SK-N-SH treated with all-trans-retinoic acid at 6 μM for 48 hours (cell line): Measurements from ENCODE around the gene PRCC.

Experiments
- ATAC-seq: fragments of 200-7000 bp; cut with Tn5 transposase; 3 replicates; pipeline ENCODE4 v1.9.1; 2020; ENCODE audit warnings: mild to moderate bottlenecking, moderate library complexity
- ARNTL ChIP-seq: fragments of 450-650 bp; formaldehyde crosslinking; IDR thresholded peaks from 2 replicates; pipeline ENCODE4 v1.5.0; 2020; ENCODE audit warnings: low read depth, mild to moderate bottlenecking, moderate library complexity, borderline replicate concordance
- BACH2 ChIP-seq: fragments of 250-450 bp; sonication (Bioruptor Pico); IDR thresholded peaks from 2 replicates; pipeline ENCODE4 v1.9.0; 2021; ENCODE audit warnings: mild to moderate bottlenecking, borderline replicate concordance
- ESRRG ChIP-seq: fragments of 250-450 bp; sonication (Bioruptor Pico); IDR thresholded peaks from 2 replicates; pipeline ENCODE4 v1.6.1; 2021; ENCODE audit warnings: mild to moderate bottlenecking
- GLIS3 ChIP-seq: fragments of 250-450 bp; sonication (Bioruptor Pico); IDR thresholded peaks from 2 replicates; pipeline ENCODE4 v1.5.0; 2020; ENCODE audit warnings: mild to moderate bottlenecking, moderate library complexity
- OSR1 ChIP-seq: fragments of 250-450 bp; sonication (Bioruptor Pico); IDR thresholded peaks from 2 replicates; pipeline ENCODE4 v1.8.0; 2022; ENCODE audit warnings: moderate library complexity, mild to moderate bottlenecking, inconsistent platforms
- PPARA ChIP-seq: fragments of 250-450 bp; sonication (Bioruptor Pico); IDR thresholded peaks from 2 replicates; pipeline ENCODE4 v1.5.0; 2020; ENCODE audit warnings: mild to moderate bottlenecking, borderline replicate concordance
- RARB ChIP-seq: fragments of 250-450 bp; sonication (Bioruptor Pico); IDR thresholded peaks from 2 replicates; pipeline ENCODE4 v1.8.0; 2021; ENCODE audit warnings: mild to moderate bottlenecking, moderate library complexity
- TCF4 ChIP-seq: fragments of 250-450 bp; sonication (Bioruptor Pico); IDR thresholded peaks from 2 replicates; pipeline ENCODE4 v1.8.0; 2021; ENCODE audit warnings: mild to moderate bottlenecking, moderate library complexity, borderline replicate concordance
- TOX ChIP-seq: fragments of 250-450 bp; sonication (Bioruptor Pico); IDR thresholded peaks from 2 replicates; pipeline ENCODE4 v1.8.0; 2021; ENCODE audit warnings: mild to moderate bottlenecking, moderate library complexity, borderline replicate concordance
- ZC3H10 ChIP-seq: fragments of 250-450 bp; sonication (Bioruptor Pico); IDR thresholded peaks from 2 replicates; pipeline ENCODE4 v1.5.1; 2021; ENCODE audit warnings: mild to moderate bottlenecking, moderate library complexity
- ZFP3 ChIP-seq: fragments of 250-450 bp; sonication (Bioruptor Pico); IDR thresholded peaks from 2 replicates; pipeline ENCODE4 v1.5.0; 2020; ENCODE audit warnings: mild to moderate bottlenecking, moderate library complexity
- ZFP30 ChIP-seq: fragments of 450-650 bp; formaldehyde crosslinking; IDR thresholded peaks from 2 replicates; pipeline ENCODE4 v1.5.0; 2022; ENCODE audit warnings: mild to moderate bottlenecking, moderate library complexity
- ZNF565 ChIP-seq: fragments of 450-650 bp; formaldehyde crosslinking; conservative IDR thresholded peaks from 2 replicates; pipeline ENCODE4 v1.5.0; 2020; ENCODE audit warnings: low read depth, mild to moderate bottlenecking, moderate library complexity
- ZNF70 ChIP-seq: fragments of 450-650 bp; formaldehyde crosslinking; IDR thresholded peaks from 2 replicates; pipeline ENCODE4 v1.5.0; 2020; ENCODE audit warnings: mild to moderate bottlenecking, moderate library complexity
- ZNF8 ChIP-seq: fragments of 450-650 bp; formaldehyde crosslinking; IDR thresholded peaks from 2 replicates; pipeline ENCODE4 v1.5.0; 2020; ENCODE audit warnings: mild to moderate bottlenecking, moderate library complexity
- TF ChIP-seq, protein P1 (sequence below): fragments of 250-450 bp; sonication (Bioruptor Pico); IDR thresholded peaks from 2 replicates; pipeline ENCODE4 v1.8.0; 2021; ENCODE audit warnings: low read depth, mild to moderate bottlenecking, moderate library complexity, borderline replicate concordance
- TF ChIP-seq, protein P2 (sequence below): fragments of 250-450 bp; sonication (Bioruptor Pico); IDR thresholded peaks from 2 replicates; pipeline ENCODE4 v1.5.0; 2020; ENCODE audit warnings: mild to moderate bottlenecking, moderate library complexity
- TF ChIP-seq, protein P3 (sequence below): fragments of 250-450 bp; sonication (Bioruptor Pico); IDR thresholded peaks from 2 replicates; pipeline ENCODE4 v1.8.0; 2020; ENCODE audit warnings: mild to moderate bottlenecking, moderate library complexity, borderline replicate concordance
- TF ChIP-seq, protein P4 (sequence below): fragments of 250-450 bp; sonication (Bioruptor Pico); IDR thresholded peaks from 2 replicates; pipeline ENCODE4 v1.5.1; 2020; ENCODE audit warnings: low read depth, mild to moderate bottlenecking, moderate library complexity
- TF ChIP-seq, protein P5 (sequence below): fragments of 250-450 bp; sonication (Bioruptor Pico); IDR thresholded peaks from 2 replicates; pipeline ENCODE4 v1.5.1; 2021; ENCODE audit warnings: mild to moderate bottlenecking, moderate library complexity

PRCC gene

DNA sequence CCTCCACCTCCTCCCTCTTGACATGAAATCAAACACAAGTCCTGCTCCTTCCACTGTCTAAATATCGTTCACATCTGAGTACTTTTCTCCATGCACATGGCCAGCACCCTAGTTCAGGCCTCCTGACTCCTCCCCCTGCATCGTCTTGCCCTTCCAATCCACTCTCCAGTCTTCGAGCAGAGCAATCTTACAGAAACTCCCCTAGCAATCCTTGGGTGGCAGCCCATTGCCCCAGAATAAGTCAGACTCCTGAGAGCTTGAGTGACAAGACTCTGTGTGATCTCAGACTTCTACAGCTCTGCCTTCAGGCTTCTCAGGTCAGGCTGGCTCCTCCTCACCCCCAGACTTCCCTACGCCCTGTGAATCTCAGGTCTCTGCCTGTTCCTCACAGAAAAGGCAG is 43.8 kb downstream of the PRCC start:
- TF ChIP-seq ZNF565 (CRISPR knock-in tag) (no peak), TOX (CRISPR knock-in tag) (no peak), ESRRG (no peak), PPARA (CRISPR knock-in tag) (no peak), ZNF8 (CRISPR knock-in tag) (no peak), TCF4 (no peak), RARB (CRISPR knock-in tag) (no peak), ZFP3 (CRISPR knock-in tag) (no peak), ZFP30 (CRISPR knock-in tag) (no peak), ZC3H10 (CRISPR knock-in tag) (no peak), ZNF70 (CRISPR knock-in tag) (no peak), GLIS3 (CRISPR knock-in tag) (no peak)
- TF ChIP-seq, protein P1, sequence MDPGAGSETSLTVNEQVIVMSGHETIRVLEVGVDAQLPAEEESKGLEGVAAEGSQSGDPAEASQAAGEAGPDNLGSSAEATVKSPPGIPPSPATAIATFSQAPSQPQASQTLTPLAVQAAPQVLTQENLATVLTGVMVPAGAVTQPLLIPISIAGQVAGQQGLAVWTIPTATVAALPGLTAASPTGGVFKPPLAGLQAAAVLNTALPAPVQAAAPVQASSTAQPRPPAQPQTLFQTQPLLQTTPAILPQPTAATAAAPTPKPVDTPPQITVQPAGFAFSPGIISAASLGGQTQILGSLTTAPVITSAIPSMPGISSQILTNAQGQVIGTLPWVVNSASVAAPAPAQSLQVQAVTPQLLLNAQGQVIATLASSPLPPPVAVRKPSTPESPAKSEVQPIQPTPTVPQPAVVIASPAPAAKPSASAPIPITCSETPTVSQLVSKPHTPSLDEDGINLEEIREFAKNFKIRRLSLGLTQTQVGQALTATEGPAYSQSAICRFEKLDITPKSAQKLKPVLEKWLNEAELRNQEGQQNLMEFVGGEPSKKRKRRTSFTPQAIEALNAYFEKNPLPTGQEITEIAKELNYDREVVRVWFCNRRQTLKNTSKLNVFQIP (CRISPR knock-in tag) = no peak
- TF ChIP-seq, protein P2, sequence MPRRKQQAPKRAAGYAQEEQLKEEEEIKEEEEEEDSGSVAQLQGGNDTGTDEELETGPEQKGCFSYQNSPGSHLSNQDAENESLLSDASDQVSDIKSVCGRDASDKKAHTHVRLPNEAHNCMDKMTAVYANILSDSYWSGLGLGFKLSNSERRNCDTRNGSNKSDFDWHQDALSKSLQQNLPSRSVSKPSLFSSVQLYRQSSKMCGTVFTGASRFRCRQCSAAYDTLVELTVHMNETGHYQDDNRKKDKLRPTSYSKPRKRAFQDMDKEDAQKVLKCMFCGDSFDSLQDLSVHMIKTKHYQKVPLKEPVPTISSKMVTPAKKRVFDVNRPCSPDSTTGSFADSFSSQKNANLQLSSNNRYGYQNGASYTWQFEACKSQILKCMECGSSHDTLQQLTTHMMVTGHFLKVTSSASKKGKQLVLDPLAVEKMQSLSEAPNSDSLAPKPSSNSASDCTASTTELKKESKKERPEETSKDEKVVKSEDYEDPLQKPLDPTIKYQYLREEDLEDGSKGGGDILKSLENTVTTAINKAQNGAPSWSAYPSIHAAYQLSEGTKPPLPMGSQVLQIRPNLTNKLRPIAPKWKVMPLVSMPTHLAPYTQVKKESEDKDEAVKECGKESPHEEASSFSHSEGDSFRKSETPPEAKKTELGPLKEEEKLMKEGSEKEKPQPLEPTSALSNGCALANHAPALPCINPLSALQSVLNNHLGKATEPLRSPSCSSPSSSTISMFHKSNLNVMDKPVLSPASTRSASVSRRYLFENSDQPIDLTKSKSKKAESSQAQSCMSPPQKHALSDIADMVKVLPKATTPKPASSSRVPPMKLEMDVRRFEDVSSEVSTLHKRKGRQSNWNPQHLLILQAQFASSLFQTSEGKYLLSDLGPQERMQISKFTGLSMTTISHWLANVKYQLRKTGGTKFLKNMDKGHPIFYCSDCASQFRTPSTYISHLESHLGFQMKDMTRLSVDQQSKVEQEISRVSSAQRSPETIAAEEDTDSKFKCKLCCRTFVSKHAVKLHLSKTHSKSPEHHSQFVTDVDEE = no peak
- TF ChIP-seq, protein P3, sequence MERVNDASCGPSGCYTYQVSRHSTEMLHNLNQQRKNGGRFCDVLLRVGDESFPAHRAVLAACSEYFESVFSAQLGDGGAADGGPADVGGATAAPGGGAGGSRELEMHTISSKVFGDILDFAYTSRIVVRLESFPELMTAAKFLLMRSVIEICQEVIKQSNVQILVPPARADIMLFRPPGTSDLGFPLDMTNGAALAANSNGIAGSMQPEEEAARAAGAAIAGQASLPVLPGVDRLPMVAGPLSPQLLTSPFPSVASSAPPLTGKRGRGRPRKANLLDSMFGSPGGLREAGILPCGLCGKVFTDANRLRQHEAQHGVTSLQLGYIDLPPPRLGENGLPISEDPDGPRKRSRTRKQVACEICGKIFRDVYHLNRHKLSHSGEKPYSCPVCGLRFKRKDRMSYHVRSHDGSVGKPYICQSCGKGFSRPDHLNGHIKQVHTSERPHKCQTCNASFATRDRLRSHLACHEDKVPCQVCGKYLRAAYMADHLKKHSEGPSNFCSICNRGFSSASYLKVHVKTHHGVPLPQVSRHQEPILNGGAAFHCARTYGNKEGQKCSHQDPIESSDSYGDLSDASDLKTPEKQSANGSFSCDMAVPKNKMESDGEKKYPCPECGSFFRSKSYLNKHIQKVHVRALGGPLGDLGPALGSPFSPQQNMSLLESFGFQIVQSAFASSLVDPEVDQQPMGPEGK (CRISPR knock-in tag) = no peak
- TF ChIP-seq, protein P4, sequence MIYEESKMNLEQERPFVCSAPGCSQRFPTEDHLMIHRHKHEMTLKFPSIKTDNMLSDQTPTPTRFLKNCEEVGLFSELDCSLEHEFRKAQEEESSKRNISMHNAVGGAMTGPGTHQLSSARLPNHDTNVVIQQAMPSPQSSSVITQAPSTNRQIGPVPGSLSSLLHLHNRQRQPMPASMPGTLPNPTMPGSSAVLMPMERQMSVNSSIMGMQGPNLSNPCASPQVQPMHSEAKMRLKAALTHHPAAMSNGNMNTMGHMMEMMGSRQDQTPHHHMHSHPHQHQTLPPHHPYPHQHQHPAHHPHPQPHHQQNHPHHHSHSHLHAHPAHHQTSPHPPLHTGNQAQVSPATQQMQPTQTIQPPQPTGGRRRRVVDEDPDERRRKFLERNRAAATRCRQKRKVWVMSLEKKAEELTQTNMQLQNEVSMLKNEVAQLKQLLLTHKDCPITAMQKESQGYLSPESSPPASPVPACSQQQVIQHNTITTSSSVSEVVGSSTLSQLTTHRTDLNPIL (CRISPR knock-in tag) = no peak
- ATAC-seq = no peak

DNA sequence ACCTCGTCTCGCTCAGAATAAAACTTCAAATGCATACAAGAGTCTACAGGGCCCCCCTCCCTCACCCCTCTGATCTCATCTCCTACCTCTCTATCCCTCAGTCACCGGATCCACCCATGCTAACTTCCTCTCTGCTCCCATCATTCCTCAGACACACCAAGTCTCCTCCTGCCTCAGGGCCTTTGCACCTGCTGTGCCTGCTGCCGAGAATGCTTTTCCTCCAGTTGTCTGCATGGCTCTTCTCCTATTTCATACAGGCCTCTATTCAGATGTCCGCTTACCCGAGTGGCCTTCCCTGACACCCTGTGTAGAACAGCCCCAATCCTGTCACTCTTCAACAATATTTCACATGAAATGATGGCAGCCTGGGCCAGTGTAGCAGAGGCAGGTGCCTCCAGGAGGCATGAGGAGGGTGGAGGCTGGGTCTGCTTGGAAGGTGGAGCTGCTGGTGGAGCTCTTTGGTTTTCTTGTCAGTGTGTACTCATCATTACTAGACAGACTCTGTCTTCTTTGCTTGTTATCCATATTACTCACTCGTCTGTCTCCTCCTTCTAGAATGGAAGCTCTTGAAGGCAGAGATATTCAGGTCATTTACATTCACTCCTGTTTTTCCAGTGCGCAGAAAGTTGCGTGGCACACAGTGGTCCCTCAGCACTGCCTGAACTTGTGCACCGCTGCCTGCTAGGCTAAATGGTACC is 45.1 kb downstream of the PRCC start:
- TF ChIP-seq ZC3H10 (CRISPR knock-in tag) (no peak), BACH2 (CRISPR knock-in tag) (no peak), TCF4 (no peak), ARNTL (no peak), OSR1 (CRISPR knock-in tag) (no peak), GLIS3 (CRISPR knock-in tag) (no peak), PPARA (CRISPR knock-in tag) (no peak), ZFP3 (CRISPR knock-in tag) (no peak)
- TF ChIP-seq, protein P5, sequence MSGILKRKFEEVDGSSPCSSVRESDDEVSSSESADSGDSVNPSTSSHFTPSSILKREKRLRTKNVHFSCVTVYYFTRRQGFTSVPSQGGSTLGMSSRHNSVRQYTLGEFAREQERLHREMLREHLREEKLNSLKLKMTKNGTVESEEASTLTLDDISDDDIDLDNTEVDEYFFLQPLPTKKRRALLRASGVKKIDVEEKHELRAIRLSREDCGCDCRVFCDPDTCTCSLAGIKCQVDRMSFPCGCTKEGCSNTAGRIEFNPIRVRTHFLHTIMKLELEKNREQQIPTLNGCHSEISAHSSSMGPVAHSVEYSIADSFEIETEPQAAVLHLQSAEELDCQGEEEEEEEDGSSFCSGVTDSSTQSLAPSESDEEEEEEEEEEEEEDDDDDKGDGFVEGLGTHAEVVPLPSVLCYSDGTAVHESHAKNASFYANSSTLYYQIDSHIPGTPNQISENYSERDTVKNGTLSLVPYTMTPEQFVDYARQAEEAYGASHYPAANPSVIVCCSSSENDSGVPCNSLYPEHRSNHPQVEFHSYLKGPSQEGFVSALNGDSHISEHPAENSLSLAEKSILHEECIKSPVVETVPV (CRISPR knock-in tag) = no peak
- TF ChIP-seq, protein P2 = no peak
- ATAC-seq = no peak
